Hepatocyte (in vitro differentiated cells): ENCODE data around the gene TAPBP. TPM values are rescaled to one million over a fixed set of nuclear protein-coding genes. Genes with fewer than 3 reads are reported as not detected.
"Not testable (repeated sequence)": the region's sequence is repeated elsewhere in the genome, so short reads cannot be mapped to it uniquely, and the experiment has no call there.

ENCODE experiments used
- DNase-seq: peaks from one replicate; pipeline ENCODE4 v3.0.0-alpha.2; 2016; ENCODE audit warnings: low spot score
- H2AFZ ChIP-seq: fragments of 200-600 bp; sonication (generic); 2 replicates; pipeline ENCODE4 v1.6.0; 2016; ENCODE audit warnings: antibody characterized with exemption, mild to moderate bottlenecking
- H3K27ac ChIP-seq: fragments of 200-600 bp; sonication (generic); 2 replicates; pipeline ENCODE4 v1.5.1; 2016; ENCODE audit warnings: mild to moderate bottlenecking
- H3K27me3 ChIP-seq: fragments of 200-600 bp; sonication (generic); 2 replicates; pipeline ENCODE4 v1.6.1; 2016
- H3K36me3 ChIP-seq: fragments of 200-600 bp; sonication (generic); replicated peaks from 2 replicates; pipeline ENCODE4 v1.5.1; 2016; ENCODE audit warnings: low read depth; ENCODE audit not compliant: insufficient read depth
- H3K4me1 ChIP-seq: fragments of 200-600 bp; sonication (generic); 2 replicates; pipeline ENCODE4 v1.5.1; 2016; ENCODE audit warnings: mild to moderate bottlenecking, moderate library complexity; ENCODE audit not compliant: insufficient read depth
- H3K4me2 ChIP-seq: fragments of 200-600 bp; sonication (generic); 2 replicates; pipeline ENCODE4 v1.6.0; 2016
- H3K4me3 ChIP-seq: fragments of 200-600 bp; sonication (generic); 2 replicates; pipeline ENCODE4 v1.5.1; 2016; ENCODE audit warnings: mild to moderate bottlenecking
- H3K79me2 ChIP-seq: fragments of 200-600 bp; sonication (generic); 2 replicates; pipeline ENCODE4 v1.6.0; 2017; ENCODE audit warnings: mild to moderate bottlenecking
- H3K9me2 ChIP-seq: fragments of 200-600 bp; sonication (generic); replicated peaks from 2 replicates; pipeline ENCODE4 v1.6.0; 2017; ENCODE audit warnings: mild to moderate bottlenecking; ENCODE audit not compliant: insufficient read depth
- H3K9me3 ChIP-seq: fragments of 200-600 bp; sonication (generic); 2 replicates; pipeline ENCODE4 v1.5.1; 2016; ENCODE audit warnings: low read depth, mild to moderate bottlenecking
- H4K20me1 ChIP-seq: fragments of 200-600 bp; sonication (generic); 2 replicates; pipeline ENCODE4 v1.6.0; 2016; ENCODE audit warnings: mild to moderate bottlenecking; ENCODE audit not compliant: insufficient read depth, poor library complexity, severe bottlenecking
- EZH2 ChIP-seq: fragments of 200-600 bp; sonication (generic); IDR thresholded peaks from 2 replicates; pipeline ENCODE4 v1.6.1; 2016; ENCODE audit warnings: antibody characterized with exemption, mild to moderate bottlenecking, borderline replicate concordance
- EZH2phosphoT487 ChIP-seq: fragments of 200-600 bp; sonication (generic); IDR thresholded peaks from one replicate; pipeline ENCODE4 v1.6.1; 2018; ENCODE audit warnings: antibody characterized with exemption, mild to moderate bottlenecking, low read depth, moderate library complexity; ENCODE audit not compliant: unreplicated experiment, severe bottlenecking
- WGBS: methylation state at CpG from one replicate; pipeline ENCODE4 v1.1.6; 2016; ENCODE audit warnings: low lambda C conversion rate; ENCODE audit errors: missing lambda C conversion rate; 5-methylcytosine and 5-hydroxymethylcytosine counted together
- polyA plus RNA-seq: library from polyadenylated mRNA; unstranded; fragments of >200 nt; fragmentation: Nextera tagmentation; extraction: Ambion mirVana; gene quantifications from 2 replicates; pipeline ENCODE4 v1.2.1, GENCODE V29; 2016
- total RNA-seq: library from RNA; depleted of rRNA; stranded (reverse); fragments of >200 nt; gene quantifications from 2 replicates; pipeline ENCODE4 v1.2.3, GENCODE V29; 2014
- TF ChIP-seq, protein P1 (sequence below): fragments of 200-600 bp; sonication (generic); IDR thresholded peaks from 2 replicates; pipeline ENCODE4 v1.5.1; 2016; ENCODE audit warnings: antibody characterized with exemption, mild to moderate bottlenecking; ENCODE audit not compliant: poor library complexity

The TAPBP gene
- 39.1 and 59.3 TPM in 2 replicates for total RNA-seq
- 108 and 116 TPM in 2 replicates for polyA plus RNA-seq

DNA sequence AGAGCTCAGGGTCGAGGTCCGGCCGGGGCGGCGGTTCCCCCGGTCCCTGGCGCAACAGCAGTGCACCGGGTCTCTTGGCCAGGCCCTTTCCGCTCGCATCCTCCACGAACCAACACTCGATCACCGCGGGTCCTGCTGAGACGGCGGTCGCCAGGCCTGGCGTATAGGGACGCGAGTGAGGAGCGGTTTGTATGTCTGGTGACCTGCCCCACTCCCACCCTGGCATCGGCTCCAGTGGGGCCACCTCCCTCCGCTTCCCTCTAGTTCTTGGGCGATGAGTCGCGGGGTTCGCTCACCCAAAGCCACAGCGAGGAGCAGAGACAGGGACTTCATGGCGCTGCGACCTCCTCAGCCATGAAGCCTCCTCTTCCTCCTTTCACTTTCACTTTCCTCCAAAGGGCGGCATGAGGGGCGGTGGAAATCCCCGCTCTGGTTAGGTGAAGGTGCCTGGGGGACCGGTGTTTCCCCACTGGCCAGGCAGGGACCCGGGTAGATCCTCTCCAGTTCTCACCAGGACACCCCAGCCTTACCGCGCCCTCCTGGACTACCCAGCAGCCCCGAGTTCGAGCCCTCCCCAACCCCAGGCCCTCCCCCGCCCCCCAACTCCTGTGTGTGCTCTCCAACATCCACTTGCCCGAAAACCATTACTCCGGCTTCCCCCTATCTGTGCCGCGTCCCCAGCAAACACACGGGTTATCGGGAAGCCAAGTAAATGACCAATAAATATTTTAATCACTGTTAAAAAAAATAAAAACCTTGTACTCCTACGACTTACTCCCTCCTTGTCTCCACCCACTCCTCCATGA, at the start of gene TAPBP:
TAPBP (minus strand) TSS at position 370 of the 806 bp plus-strand sequence; CDS start at position 333, 37 bp downstream.
- no peaks in the 10 kb centered on the region for H3K9me2 ChIP-seq
- peak within 1 kb of the TSS; percentile 96 for H3K27ac ChIP-seq
- H3K4me1 ChIP-seq, result peaks cover 15% of the 10 kb centered on the region
- H3K79me2 ChIP-seq, result peaks cover 40% of the 10 kb centered on the region
- H2AFZ ChIP-seq, result peak within 1 kb of the TSS; percentile 65
- no peaks in the 10 kb centered on the region for H4K20me1 ChIP-seq
- no peak for TF ChIP-seq EZH2phosphoT487
- TF ChIP-seq, protein P1, sequence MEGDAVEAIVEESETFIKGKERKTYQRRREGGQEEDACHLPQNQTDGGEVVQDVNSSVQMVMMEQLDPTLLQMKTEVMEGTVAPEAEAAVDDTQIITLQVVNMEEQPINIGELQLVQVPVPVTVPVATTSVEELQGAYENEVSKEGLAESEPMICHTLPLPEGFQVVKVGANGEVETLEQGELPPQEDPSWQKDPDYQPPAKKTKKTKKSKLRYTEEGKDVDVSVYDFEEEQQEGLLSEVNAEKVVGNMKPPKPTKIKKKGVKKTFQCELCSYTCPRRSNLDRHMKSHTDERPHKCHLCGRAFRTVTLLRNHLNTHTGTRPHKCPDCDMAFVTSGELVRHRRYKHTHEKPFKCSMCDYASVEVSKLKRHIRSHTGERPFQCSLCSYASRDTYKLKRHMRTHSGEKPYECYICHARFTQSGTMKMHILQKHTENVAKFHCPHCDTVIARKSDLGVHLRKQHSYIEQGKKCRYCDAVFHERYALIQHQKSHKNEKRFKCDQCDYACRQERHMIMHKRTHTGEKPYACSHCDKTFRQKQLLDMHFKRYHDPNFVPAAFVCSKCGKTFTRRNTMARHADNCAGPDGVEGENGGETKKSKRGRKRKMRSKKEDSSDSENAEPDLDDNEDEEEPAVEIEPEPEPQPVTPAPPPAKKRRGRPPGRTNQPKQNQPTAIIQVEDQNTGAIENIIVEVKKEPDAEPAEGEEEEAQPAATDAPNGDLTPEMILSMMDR, result no peak
- TF ChIP-seq EZH2, result no peak
- H3K4me2 ChIP-seq, result peak within 1 kb of the TSS; percentile 84
- H3K4me3 ChIP-seq, result peak within 1 kb of the TSS; percentile 65
- WGBS, result 1% methylated on average over 37 of the region's 47 CpGs
- H3K27me3 ChIP-seq, result no peaks in the 10 kb centered on the region
- H3K9me3 ChIP-seq, result no peaks in the 10 kb centered on the region
- peak; percentile 70 for DNase-seq
- H3K36me3 ChIP-seq, result no peaks in the 10 kb centered on the region

DNA sequence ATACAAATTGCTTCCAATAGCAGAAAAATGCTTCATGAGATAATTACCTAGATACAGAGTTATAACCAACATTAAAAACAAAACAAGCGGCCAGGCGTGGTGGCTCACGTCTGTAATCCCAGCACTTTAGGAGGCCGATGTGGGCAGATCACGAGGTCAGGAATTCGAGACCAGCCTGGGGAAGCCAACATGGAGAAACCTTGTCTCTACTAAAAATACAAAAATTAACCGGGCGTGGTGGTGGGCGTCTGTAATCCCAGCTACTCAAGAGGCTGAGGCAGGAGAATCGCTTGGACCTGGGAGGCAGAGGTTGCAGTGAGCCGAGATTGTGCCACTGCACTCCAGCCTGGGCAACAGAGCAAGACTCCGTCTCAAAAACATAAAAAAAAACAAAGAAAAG, 49.6 kb upstream of the TAPBP start:
- H2AFZ ChIP-seq, DNase-seq: not testable (repeated sequence)
- 90% methylated on average over 12 of the region's 12 CpGs for WGBS

GRCh38 chr6:33359331-33359730, 45.5 kb upstream of the TAPBP start:
- no peaks in the 10 kb centered on the region for H3K36me3 ChIP-seq
- H3K4me2 ChIP-seq, result no peak overlapping the region
- no peak overlapping the region for H3K4me3 ChIP-seq
- no peak for DNase-seq
- H3K9me3 ChIP-seq, result no peaks in the 10 kb centered on the region
- no peak overlapping the region for H3K27ac ChIP-seq
- no peaks in the 10 kb centered on the region for H3K27me3 ChIP-seq
- H3K9me2 ChIP-seq, result no peaks in the 10 kb centered on the region
- TF ChIP-seq, protein P1, result no peak
- TF ChIP-seq EZH2 (no peak), EZH2phosphoT487 (no peak)
- no peak overlapping the region for H2AFZ ChIP-seq
- H3K4me1 ChIP-seq, result peaks cover 10% of the 10 kb centered on the region
- H3K79me2 ChIP-seq, result no peaks in the 10 kb centered on the region
- no peaks in the 10 kb centered on the region for H4K20me1 ChIP-seq

More for the DNA sequence above, 49.6 kb upstream of the TAPBP start:
- not testable (repeated sequence) for H3K36me3 ChIP-seq, H3K9me2 ChIP-seq, H3K27ac ChIP-seq, H3K4me3 ChIP-seq, H3K4me2 ChIP-seq, H3K79me2 ChIP-seq, H4K20me1 ChIP-seq, H3K4me1 ChIP-seq, H3K27me3 ChIP-seq, H3K9me3 ChIP-seq

GRCh38 chr6:33357160-33357871, 43.4 kb upstream of the TAPBP start:
- H2AFZ ChIP-seq, H3K27me3 ChIP-seq, H3K36me3 ChIP-seq, DNase-seq, H4K20me1 ChIP-seq, H3K4me1 ChIP-seq, H3K9me2 ChIP-seq, H3K4me2 ChIP-seq, H3K9me3 ChIP-seq, H3K79me2 ChIP-seq, H3K4me3 ChIP-seq: not testable (repeated sequence)
- H3K27ac ChIP-seq, result peak overlapping the region; percentile 81
- WGBS, result 58% methylated on average over 13 of the region's 13 CpGs
